ACC112 (cell line): Measurements from ENCODE around the gene NSFL1C.

Experiments
- H2AFZ ChIP-seq: fragments of 200-600 bp; sonication (generic); one replicate; pipeline ENCODE4 v1.6.0; 2017; ENCODE audit warnings: antibody characterized with exemption, low read length; ENCODE audit not compliant: unreplicated experiment
- H3K27ac ChIP-seq: fragments of 200-600 bp; sonication (generic); 2 replicates; pipeline ENCODE4 v1.5.1; 2014; ENCODE audit warnings: low read depth, mild to moderate bottlenecking, antibody characterized with exemption, low read length, moderate library complexity
- H3K27me3 ChIP-seq: fragments of 200-600 bp; sonication (generic); 2 replicates; pipeline ENCODE4 v1.6.1; 2014; ENCODE audit warnings: mild to moderate bottlenecking, antibody characterized with exemption, low read length, moderate library complexity, mixed read lengths; ENCODE audit not compliant: insufficient read depth
- H3K36me3 ChIP-seq: fragments of 200-600 bp; sonication (generic); 2 replicates; pipeline ENCODE4 v1.6.1; 2016; ENCODE audit warnings: mild to moderate bottlenecking, antibody characterized with exemption, low read length, moderate library complexity, mixed read lengths; ENCODE audit not compliant: insufficient read depth
- H3K4me1 ChIP-seq: fragments of 200-600 bp; sonication (generic); one replicate; pipeline ENCODE4 v1.6.1; 2016; ENCODE audit warnings: low read length, mixed read lengths; ENCODE audit not compliant: insufficient read depth, unreplicated experiment, control insufficient read depth
- H3K4me3 ChIP-seq: fragments of 200-600 bp; sonication (generic); 2 replicates; pipeline ENCODE4 v1.5.1; 2014; ENCODE audit warnings: mild to moderate bottlenecking, low read depth, low read length
- H3K79me2 ChIP-seq: fragments of 200-600 bp; sonication (generic); one replicate; pipeline ENCODE4 v1.6.0; 2016; ENCODE audit warnings: low read length; ENCODE audit not compliant: control insufficient read depth, unreplicated experiment, insufficient read depth

NSFL1C gene

GRCh38 chr20:1437235-1437904, 29.3 kb downstream of the NSFL1C start:
- H2AFZ ChIP-seq: no peak overlapping the region
- H3K79me2 ChIP-seq: no peaks in the 10 kb centered on the region
- H3K4me1 ChIP-seq: peaks cover 15% of the 10 kb centered on the region
- 0 out of 2 replicates have a peak, but pooled peaks cover 1% of the 10 kb centered on the region for H3K36me3 ChIP-seq
- H3K27me3 ChIP-seq: no peaks in the 10 kb centered on the region
- no peak overlapping the region for H3K4me3 ChIP-seq
- no peak overlapping the region for H3K27ac ChIP-seq

GRCh38 chr20:1436263-1436662, 30.4 kb downstream of the NSFL1C start:
- Histone ChIP-seq H3K79me2 (no peaks in the 10 kb centered on the region), H3K27me3 (no peaks in the 10 kb centered on the region), H3K36me3 (no peaks in the 10 kb centered on the region), H3K27ac (no peak overlapping the region), H2AFZ (no peak overlapping the region), H3K4me1 (peaks cover 15% of the 10 kb centered on the region), H3K4me3 (no peak overlapping the region)

- no peak overlapping the region for H3K4me3 ChIP-seq
- H3K27me3 ChIP-seq: no peaks in the 10 kb centered on the region
- no peaks in the 10 kb centered on the region for H3K79me2 ChIP-seq
- H3K27ac ChIP-seq: no peak overlapping the region
- peaks cover 18% of the 10 kb centered on the region for H3K4me1 ChIP-seq
- H2AFZ ChIP-seq: no peak overlapping the region
- H3K36me3 ChIP-seq: no peaks in the 10 kb centered on the region
Measured at GRCh38 chr20:1435337-1435699, 31.3 kb downstream of the NSFL1C start.

- Histone ChIP-seq H3K4me1 (peaks cover 18% of the 10 kb centered on the region), H3K36me3 (no peaks in the 10 kb centered on the region), H3K4me3 (no peak overlapping the region), H3K27ac (peak overlapping the region; percentile 58; the same call in 1 of the 2 replicates), H3K79me2 (no peaks in the 10 kb centered on the region), H3K27me3 (no peaks in the 10 kb centered on the region), H2AFZ (no peak overlapping the region)
Measured at GRCh38 chr20:1434571-1435336, 31.9 kb downstream of the NSFL1C start.

GRCh38 chr20:1431158-1431557, 35.5 kb downstream of the NSFL1C start:
- Histone ChIP-seq H2AFZ (no peak overlapping the region), H3K27me3 (no peaks in the 10 kb centered on the region), H3K36me3 (no peaks in the 10 kb centered on the region), H3K4me3 (no peak overlapping the region), H3K79me2 (no peaks in the 10 kb centered on the region), H3K4me1 (peaks cover 18% of the 10 kb centered on the region), H3K27ac (no peak overlapping the region)

GRCh38 chr20:1430004-1430451, 36.6 kb downstream of the NSFL1C start:
- peak overlapping the region; percentile 12; the same call in 1 of the 2 replicates for H3K27ac ChIP-seq
- H3K27me3 ChIP-seq: no peaks in the 10 kb centered on the region
- H2AFZ ChIP-seq: no peak overlapping the region
- no peaks in the 10 kb centered on the region for H3K79me2 ChIP-seq
- no peaks in the 10 kb centered on the region for H3K36me3 ChIP-seq
- H3K4me1 ChIP-seq: peaks cover 10% of the 10 kb centered on the region
- H3K4me3 ChIP-seq: no peak overlapping the region

GRCh38 chr20:1429143-1429728, 37.4 kb downstream of the NSFL1C start:
- Histone ChIP-seq H3K27me3 (no peaks in the 10 kb centered on the region), H3K4me3 (no peak overlapping the region), H2AFZ (no peak overlapping the region), H3K79me2 (no peaks in the 10 kb centered on the region), H3K27ac (no peak overlapping the region; the same call in 1 of the 2 replicates), H3K36me3 (no peaks in the 10 kb centered on the region), H3K4me1 (peaks cover 4% of the 10 kb centered on the region)

- H3K27me3 ChIP-seq: no peaks in the 10 kb centered on the region
- no peaks in the 10 kb centered on the region for H3K79me2 ChIP-seq
- no peak overlapping the region for H3K4me3 ChIP-seq
- H2AFZ ChIP-seq: no peak overlapping the region
- H3K4me1 ChIP-seq: peaks cover 7% of the 10 kb centered on the region
- no peak overlapping the region for H3K27ac ChIP-seq
- no peaks in the 10 kb centered on the region for H3K36me3 ChIP-seq
Measured at GRCh38 chr20:1427457-1428054, 39.1 kb downstream of the NSFL1C start.

- no peak overlapping the region for H3K27ac ChIP-seq
Measured at GRCh38 chr20:1426231-1426849, 40.3 kb downstream of the NSFL1C start.

GRCh38 chr20:1424336-1424735, 42.3 kb downstream of the NSFL1C start:
- Histone ChIP-seq H3K27me3 (no peaks in the 10 kb centered on the region), H2AFZ (no peak overlapping the region), H3K4me1 (peaks cover 4% of the 10 kb centered on the region), H3K27ac (no peak overlapping the region), H3K4me3 (no peak overlapping the region), H3K36me3 (no peaks in the 10 kb centered on the region), H3K79me2 (no peaks in the 10 kb centered on the region)

More at GRCh38 chr20:1426231-1426849, 40.3 kb downstream of the NSFL1C start:
- H3K27me3 ChIP-seq: no peaks in the 10 kb centered on the region
- H3K4me1 ChIP-seq: peaks cover 7% of the 10 kb centered on the region
- no peak overlapping the region for H3K4me3 ChIP-seq
- no peaks in the 10 kb centered on the region for H3K79me2 ChIP-seq
- H2AFZ ChIP-seq: no peak overlapping the region
- H3K36me3 ChIP-seq: no peaks in the 10 kb centered on the region
